ENCODE results near the gene FAM180B. TPM values are rescaled to one million over a fixed set of nuclear protein-coding genes. Genes with fewer than 3 reads are reported as not detected.
A peak's percentile ranks its signal among the peaks of the same experiment; 100 is the strongest.

The FAM180B gene
- total and polyA plus RNA-seq, 2 of the 13 experiments (the other 11 are each of a cell fraction or from before 2014, with no cell fraction given), result 0.40 to 1.0 TPM

- 0 out of 2 replicates have a peak, but pooled peaks have one; percentile 5 for TF ChIP-seq AHDC1 (CRISPR knock-in tag; IDR thresholded peaks at IDR 0.05; ENCODE audit: borderline replicate concordance)
- peak; percentile 100 for TF ChIP-seq GABPB1 (CRISPR knock-in tag; IDR thresholded peaks at IDR 0.05)
- TF ChIP-seq KAT2B (IDR thresholded peaks at IDR 0.05; ENCODE audit: borderline replicate concordance, low read depth, low read length), result no peak
- peak; percentile 79 for TF ChIP-seq GATAD2A (CRISPR knock-in tag; IDR thresholded peaks at IDR 0.05)
- TF ChIP-seq, protein P1, sequence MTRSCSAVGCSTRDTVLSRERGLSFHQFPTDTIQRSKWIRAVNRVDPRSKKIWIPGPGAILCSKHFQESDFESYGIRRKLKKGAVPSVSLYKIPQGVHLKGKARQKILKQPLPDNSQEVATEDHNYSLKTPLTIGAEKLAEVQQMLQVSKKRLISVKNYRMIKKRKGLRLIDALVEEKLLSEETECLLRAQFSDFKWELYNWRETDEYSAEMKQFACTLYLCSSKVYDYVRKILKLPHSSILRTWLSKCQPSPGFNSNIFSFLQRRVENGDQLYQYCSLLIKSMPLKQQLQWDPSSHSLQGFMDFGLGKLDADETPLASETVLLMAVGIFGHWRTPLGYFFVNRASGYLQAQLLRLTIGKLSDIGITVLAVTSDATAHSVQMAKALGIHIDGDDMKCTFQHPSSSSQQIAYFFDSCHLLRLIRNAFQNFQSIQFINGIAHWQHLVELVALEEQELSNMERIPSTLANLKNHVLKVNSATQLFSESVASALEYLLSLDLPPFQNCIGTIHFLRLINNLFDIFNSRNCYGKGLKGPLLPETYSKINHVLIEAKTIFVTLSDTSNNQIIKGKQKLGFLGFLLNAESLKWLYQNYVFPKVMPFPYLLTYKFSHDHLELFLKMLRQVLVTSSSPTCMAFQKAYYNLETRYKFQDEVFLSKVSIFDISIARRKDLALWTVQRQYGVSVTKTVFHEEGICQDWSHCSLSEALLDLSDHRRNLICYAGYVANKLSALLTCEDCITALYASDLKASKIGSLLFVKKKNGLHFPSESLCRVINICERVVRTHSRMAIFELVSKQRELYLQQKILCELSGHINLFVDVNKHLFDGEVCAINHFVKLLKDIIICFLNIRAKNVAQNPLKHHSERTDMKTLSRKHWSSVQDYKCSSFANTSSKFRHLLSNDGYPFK (CRISPR knock-in tag; IDR thresholded peaks at IDR 0.05; ENCODE audit: borderline replicate concordance), result peak; percentile 94
- TF ChIP-seq, protein P2, sequence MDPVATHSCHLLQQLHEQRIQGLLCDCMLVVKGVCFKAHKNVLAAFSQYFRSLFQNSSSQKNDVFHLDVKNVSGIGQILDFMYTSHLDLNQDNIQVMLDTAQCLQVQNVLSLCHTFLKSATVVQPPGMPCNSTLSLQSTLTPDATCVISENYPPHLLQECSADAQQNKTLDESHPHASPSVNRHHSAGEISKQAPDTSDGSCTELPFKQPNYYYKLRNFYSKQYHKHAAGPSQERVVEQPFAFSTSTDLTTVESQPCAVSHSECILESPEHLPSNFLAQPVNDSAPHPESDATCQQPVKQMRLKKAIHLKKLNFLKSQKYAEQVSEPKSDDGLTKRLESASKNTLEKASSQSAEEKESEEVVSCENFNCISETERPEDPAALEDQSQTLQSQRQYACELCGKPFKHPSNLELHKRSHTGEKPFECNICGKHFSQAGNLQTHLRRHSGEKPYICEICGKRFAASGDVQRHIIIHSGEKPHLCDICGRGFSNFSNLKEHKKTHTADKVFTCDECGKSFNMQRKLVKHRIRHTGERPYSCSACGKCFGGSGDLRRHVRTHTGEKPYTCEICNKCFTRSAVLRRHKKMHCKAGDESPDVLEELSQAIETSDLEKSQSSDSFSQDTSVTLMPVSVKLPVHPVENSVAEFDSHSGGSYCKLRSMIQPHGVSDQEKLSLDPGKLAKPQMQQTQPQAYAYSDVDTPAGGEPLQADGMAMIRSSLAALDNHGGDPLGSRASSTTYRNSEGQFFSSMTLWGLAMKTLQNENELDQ (CRISPR knock-in tag; IDR thresholded peaks at IDR 0.05; ENCODE audit: borderline replicate concordance), result peak; percentile 92; the same call in 1 of the 2 replicates
- TF ChIP-seq FOXO1 (CRISPR knock-in tag; IDR thresholded peaks at IDR 0.05), result peak; percentile 76
- TF ChIP-seq DNMT3B (CRISPR knock-in tag; conservative IDR thresholded peaks at IDR 0.05), result 0 out of 2 replicates have a peak, but pooled peaks have one; percentile 81
- TF ChIP-seq, protein P3, sequence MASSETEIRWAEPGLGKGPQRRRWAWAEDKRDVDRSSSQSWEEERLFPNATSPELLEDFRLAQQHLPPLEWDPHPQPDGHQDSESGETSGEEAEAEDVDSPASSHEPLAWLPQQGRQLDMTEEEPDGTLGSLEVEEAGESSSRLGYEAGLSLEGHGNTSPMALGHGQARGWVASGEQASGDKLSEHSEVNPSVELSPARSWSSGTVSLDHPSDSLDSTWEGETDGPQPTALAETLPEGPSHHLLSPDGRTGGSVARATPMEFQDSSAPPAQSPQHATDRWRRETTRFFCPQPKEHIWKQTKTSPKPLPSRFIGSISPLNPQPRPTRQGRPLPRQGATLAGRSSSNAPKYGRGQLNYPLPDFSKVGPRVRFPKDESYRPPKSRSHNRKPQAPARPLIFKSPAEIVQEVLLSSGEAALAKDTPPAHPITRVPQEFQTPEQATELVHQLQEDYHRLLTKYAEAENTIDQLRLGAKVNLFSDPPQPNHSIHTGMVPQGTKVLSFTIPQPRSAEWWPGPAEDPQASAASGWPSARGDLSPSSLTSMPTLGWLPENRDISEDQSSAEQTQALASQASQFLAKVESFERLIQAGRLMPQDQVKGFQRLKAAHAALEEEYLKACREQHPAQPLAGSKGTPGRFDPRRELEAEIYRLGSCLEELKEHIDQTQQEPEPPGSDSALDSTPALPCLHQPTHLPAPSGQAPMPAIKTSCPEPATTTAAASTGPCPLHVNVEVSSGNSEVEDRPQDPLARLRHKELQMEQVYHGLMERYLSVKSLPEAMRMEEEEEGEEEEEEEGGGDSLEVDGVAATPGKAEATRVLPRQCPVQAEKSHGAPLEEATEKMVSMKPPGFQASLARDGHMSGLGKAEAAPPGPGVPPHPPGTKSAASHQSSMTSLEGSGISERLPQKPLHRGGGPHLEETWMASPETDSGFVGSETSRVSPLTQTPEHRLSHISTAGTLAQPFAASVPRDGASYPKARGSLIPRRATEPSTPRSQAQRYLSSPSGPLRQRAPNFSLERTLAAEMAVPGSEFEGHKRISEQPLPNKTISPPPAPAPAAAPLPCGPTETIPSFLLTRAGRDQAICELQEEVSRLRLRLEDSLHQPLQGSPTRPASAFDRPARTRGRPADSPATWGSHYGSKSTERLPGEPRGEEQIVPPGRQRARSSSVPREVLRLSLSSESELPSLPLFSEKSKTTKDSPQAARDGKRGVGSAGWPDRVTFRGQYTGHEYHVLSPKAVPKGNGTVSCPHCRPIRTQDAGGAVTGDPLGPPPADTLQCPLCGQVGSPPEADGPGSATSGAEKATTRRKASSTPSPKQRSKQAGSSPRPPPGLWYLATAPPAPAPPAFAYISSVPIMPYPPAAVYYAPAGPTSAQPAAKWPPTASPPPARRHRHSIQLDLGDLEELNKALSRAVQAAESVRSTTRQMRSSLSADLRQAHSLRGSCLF (CRISPR knock-in tag; IDR thresholded peaks at IDR 0.05; ENCODE audit: borderline replicate concordance), result no peak
- TF ChIP-seq ZSCAN25 (CRISPR knock-in tag; IDR thresholded peaks at IDR 0.05), result no peak
- TF ChIP-seq ZNF878 (CRISPR knock-in tag; IDR thresholded peaks at IDR 0.05), result peak; percentile 79; the same call in 1 of the 2 replicates
Measured at GRCh38 chr11:47578524-47579494, 7.7 kb upstream of the FAM180B start, which contains the start of the genes KBTBD4 and NDUFS3 (continued).
